Testis (tissue), 3 donors: ENCODE results near the gene KCNMB1. TPM values are rescaled to one million over a fixed set of nuclear protein-coding genes. Genes with fewer than 3 reads are reported as not detected.

ENCODE experiments used
- DNase-seq: peaks from one replicate; pipeline ENCODE4 v3.0.0-alpha.2; 2019
- H3K27ac ChIP-seq, 2 donors: fragments of 200-600 bp; sonication (generic); one replicate each; pipeline ENCODE4 v1.5.1; 2019
- H3K27me3 ChIP-seq: fragments of 200-600 bp; sonication (generic); one replicate; pipeline ENCODE4 v1.5.1; 2019
- H3K36me3 ChIP-seq: fragments of 200-600 bp; sonication (generic); one replicate; pipeline ENCODE4 v1.5.1; 2017; ENCODE audit warnings: low read depth; ENCODE audit errors: missing control alignments
- H3K4me1 ChIP-seq: fragments of 200-600 bp; sonication (generic); one replicate; pipeline ENCODE4 v1.5.1; 2019
- H3K4me3 ChIP-seq, 2 donors: fragments of 200-600 bp; sonication (generic); one replicate each; pipeline ENCODE4 v1.5.1; 2017 to 2019
- H3K9me3 ChIP-seq: fragments of 200-600 bp; sonication (generic); one replicate; pipeline ENCODE4 v1.5.1; 2017
- POLR2A ChIP-seq: fragments of 450-650 bp; IDR thresholded peaks from one replicate; pipeline ENCODE4 v1.6.1; 2017; ENCODE audit warnings: antibody characterized with exemption, mild to moderate bottlenecking, moderate library complexity
- WGBS, 2 donors: methylation state at CpG; one replicate each; pipeline ENCODE4 v1.1.5; 2018; 5-methylcytosine and 5-hydroxymethylcytosine counted together
- intact Hi-C: fragments of 100-400 bp; cut with DNase I; formaldehyde crosslinking; loops from one replicate; pipeline ENCODE4 v1.15.1; 2023; ENCODE audit warnings: low total_unique reads
- polyA plus RNA-seq: library from polyadenylated mRNA; stranded (reverse); fragments of 350-450 nt; fragmentation: Illumina TruSeq; extraction: RNeasy Lipid Tissue Mini Kit (QIAGEN cat#74804); gene quantifications from one replicate; pipeline ENCODE4 v1.2.3, GENCODE V29; 2014; ENCODE audit warnings: low read depth, low replicate concordance; ENCODE audit not compliant: insufficient read depth
- total RNA-seq, 2 donors: library from RNA; depleted of rRNA; stranded (reverse); fragments of >200 nt; gene quantifications; one replicate each; pipeline ENCODE4 v1.2.3, GENCODE V29; 2016
- TF ChIP-seq, protein P1 (sequence below), 3 experiments: fragments of 450-650 bp in 2 of 3; fragments of 200-600 bp in 1 of 3; sonication (generic) in 1 of 3; IDR thresholded peaks; one replicate each; pipeline ENCODE4 v1.5.1; 2016 to 2019; ENCODE audit warnings: antibody characterized with exemption in 3 of 3, mild to moderate bottlenecking in 2 of 3, moderate library complexity in 1 of 3

The KCNMB1 gene
- total and polyA plus RNA-seq, 3 donors from 2014 or later: 2.5 to 4.6 (median 3.1) TPM

DNA sequence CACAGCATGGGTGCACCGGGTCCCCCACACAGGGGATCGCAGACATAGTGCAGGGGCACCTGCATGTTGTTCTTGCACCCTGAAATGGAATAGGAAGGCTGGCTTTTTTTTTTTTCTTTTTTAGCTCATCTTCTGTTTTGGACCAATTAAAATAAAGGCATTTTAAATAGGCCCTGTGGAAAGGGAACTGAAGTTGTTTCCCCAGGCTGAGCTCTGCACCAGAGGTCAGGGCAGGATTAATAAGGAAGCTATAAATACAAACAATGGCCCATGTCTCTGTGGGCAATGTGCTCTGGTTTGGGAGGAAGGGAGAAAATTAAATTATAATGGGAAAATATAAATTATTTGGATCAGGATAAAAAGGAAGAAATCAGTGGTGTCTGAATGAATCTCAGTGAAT is 21.2 kb upstream of the KCNMB1 start:
- Histone ChIP-seq H3K4me3 (no peak overlapping the region), H3K36me3 (no peaks in the 10 kb centered on the region), H3K4me1 (peaks cover 10% of the 10 kb centered on the region), H3K9me3 (no peaks in the 10 kb centered on the region), H3K27me3 (no peaks in the 10 kb centered on the region), H3K27ac (no peak overlapping the region)
- intact Hi-C loops: no loop called here
- TF ChIP-seq, protein P1, sequence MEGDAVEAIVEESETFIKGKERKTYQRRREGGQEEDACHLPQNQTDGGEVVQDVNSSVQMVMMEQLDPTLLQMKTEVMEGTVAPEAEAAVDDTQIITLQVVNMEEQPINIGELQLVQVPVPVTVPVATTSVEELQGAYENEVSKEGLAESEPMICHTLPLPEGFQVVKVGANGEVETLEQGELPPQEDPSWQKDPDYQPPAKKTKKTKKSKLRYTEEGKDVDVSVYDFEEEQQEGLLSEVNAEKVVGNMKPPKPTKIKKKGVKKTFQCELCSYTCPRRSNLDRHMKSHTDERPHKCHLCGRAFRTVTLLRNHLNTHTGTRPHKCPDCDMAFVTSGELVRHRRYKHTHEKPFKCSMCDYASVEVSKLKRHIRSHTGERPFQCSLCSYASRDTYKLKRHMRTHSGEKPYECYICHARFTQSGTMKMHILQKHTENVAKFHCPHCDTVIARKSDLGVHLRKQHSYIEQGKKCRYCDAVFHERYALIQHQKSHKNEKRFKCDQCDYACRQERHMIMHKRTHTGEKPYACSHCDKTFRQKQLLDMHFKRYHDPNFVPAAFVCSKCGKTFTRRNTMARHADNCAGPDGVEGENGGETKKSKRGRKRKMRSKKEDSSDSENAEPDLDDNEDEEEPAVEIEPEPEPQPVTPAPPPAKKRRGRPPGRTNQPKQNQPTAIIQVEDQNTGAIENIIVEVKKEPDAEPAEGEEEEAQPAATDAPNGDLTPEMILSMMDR (IDR thresholded peaks at IDR 0.05): no peak
- no peak for TF ChIP-seq POLR2A
- DNase-seq: no peak
- WGBS, 2 donors: 94% methylated on average over 2 of the region's 2 CpGs

DNA sequence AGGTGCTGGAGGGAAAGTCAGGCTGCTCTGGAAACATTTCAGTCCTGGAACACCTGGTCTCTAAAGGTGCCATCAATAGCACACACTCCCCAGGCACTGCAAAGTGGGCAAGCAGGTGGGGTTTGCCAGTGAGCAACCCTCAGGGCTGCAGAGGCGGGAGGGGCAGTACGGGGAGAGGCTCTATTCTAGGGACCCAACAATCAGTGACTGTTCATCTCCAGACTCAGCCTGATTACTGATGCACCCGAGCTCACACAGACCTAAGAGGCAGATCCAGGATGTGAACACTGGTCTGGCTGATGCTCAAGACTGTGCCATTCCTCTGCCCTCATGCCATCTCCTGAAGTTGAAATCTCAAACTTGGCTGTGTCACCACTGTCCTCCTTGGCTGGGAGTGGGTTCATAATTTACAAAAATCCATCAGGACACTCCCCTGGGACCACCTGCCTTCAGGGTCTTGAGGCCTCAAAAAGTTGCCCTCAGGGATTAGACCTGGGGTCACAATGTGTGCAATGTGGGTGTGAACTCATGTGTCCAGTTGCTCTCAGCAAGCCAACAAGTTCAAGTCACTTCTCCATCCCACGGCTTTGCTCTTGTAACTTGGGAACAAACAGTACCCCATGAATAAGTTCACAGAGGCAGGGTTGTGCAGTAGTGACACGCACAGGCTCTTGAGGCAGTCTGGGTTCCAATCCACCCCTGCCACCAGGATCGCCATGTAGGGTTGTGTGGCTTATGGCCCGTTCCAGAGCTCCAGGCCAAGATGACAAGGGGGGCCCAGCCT is 19.9 kb upstream of the KCNMB1 start:
- Histone ChIP-seq H3K27ac (peak overlapping the region in 1 of 2 donors; percentile 36), H3K27me3 (no peaks in the 10 kb centered on the region), H3K36me3 (no peaks in the 10 kb centered on the region), H3K4me1 (peaks cover 10% of the 10 kb centered on the region), H3K4me3 (no peak overlapping the region), H3K9me3 (no peaks in the 10 kb centered on the region)
- intact Hi-C loops: no loop called here
- WGBS, 2 donors: 64 to 69% methylated on average over 5 to 7 of the region's 7 CpGs
- no peak for DNase-seq
- no peak for TF ChIP-seq POLR2A
- TF ChIP-seq, protein P1 (IDR thresholded peaks at IDR 0.05): no peak

DNA sequence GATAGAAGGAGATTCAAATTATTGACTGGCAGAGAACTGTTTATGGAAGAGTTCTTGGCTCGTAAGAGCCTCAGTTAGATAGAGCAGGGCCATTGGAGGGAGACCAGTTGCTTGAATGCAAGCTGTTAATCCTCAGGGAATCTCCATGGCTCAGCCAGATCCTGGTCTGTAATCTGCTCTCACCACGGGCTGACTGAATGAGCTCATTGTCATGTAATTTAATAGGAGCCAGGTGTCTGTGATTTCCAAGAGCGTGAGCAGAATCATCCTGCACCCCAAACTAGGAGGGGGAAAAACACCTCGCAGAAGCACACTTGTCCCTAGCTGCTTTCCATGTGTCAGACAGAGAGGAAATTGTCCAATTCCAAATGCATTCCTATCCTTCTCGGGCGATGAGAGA is 19.1 kb upstream of the KCNMB1 start:
- no peak for DNase-seq
- Histone ChIP-seq H3K27me3 (no peaks in the 10 kb centered on the region), H3K27ac (no peak overlapping the region), H3K4me3 (no peak overlapping the region), H3K9me3 (no peaks in the 10 kb centered on the region), H3K4me1 (peaks cover 10% of the 10 kb centered on the region), H3K36me3 (no peaks in the 10 kb centered on the region)
- WGBS, 2 donors: 59% methylated on average over 6 of the region's 6 CpGs
- intact Hi-C loops: no loop called here
- TF ChIP-seq POLR2A: no peak
- TF ChIP-seq, protein P1 (IDR thresholded peaks at IDR 0.05): no peak

DNA sequence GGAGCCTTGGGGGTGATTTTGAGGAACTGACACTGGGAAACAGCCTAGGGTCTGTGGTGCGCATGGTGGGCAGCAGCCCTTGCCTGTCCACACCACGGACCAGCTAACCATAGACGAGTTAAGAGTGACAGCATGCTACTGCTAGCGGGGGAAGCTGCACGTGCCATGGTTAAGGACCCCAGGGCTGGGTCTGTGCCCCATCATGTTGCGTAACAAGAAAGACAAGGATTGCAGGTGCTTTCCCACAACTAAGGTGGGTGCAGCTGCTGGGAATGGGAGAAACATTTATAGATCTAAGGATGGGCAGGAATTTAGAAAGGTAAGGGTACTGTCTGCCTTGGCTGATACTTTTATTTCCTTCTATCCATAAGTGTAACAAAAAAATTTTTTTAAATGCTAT is 17.9 kb upstream of the KCNMB1 start:
- Histone ChIP-seq H3K27ac (no peak overlapping the region), H3K4me1 (peaks cover 10% of the 10 kb centered on the region), H3K36me3 (no peaks in the 10 kb centered on the region), H3K9me3 (no peaks in the 10 kb centered on the region), H3K27me3 (no peaks in the 10 kb centered on the region), H3K4me3 (no peak overlapping the region)
- TF ChIP-seq, protein P1 (IDR thresholded peaks at IDR 0.05): no peak
- TF ChIP-seq POLR2A: no peak
- intact Hi-C loops: no loop called here
- no peak for DNase-seq
- 94 to 98% methylated on average over 6 of the region's 6 CpGs for WGBS, 2 donors

DNA sequence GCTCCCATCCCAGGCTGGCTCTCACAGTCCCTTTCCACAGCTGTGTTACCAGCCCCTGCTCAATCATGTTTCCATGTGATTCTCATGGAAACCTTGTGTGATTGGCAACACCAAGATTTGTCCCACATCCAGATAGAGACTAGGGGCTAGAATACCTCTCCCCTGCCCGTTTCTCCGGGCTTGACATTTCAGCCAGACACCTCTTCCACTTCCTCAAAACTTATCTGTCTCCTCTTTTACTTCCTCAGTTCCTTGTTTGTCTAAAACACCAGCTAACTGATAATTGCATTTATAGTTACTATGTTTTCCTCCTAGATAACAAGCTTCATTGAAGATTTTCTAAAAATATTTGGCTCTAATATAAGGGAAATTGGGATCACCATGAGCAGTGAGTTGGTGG is 16.6 kb upstream of the KCNMB1 start:
- H3K9me3 ChIP-seq: no peaks in the 10 kb centered on the region
- no peaks in the 10 kb centered on the region for H3K36me3 ChIP-seq
- no peak overlapping the region for H3K27ac ChIP-seq
- TF ChIP-seq, protein P1 (IDR thresholded peaks at IDR 0.05): no peak
- no peak for TF ChIP-seq POLR2A
- H3K4me1 ChIP-seq: peaks cover 10% of the 10 kb centered on the region
- DNase-seq: no peak
- no peaks in the 10 kb centered on the region for H3K27me3 ChIP-seq
- intact Hi-C loops: no loop called here
- H3K4me3 ChIP-seq: no peak overlapping the region
- 67 to 75% methylated on average over 2 of the region's 2 CpGs for WGBS, 2 donors
